Measurements from ENCODE around the gene PTPRF.
"Not testable (repeated sequence)": the region's sequence is repeated elsewhere in the genome, so short reads cannot be mapped to it uniquely, and the experiment has no call there.

DNA sequence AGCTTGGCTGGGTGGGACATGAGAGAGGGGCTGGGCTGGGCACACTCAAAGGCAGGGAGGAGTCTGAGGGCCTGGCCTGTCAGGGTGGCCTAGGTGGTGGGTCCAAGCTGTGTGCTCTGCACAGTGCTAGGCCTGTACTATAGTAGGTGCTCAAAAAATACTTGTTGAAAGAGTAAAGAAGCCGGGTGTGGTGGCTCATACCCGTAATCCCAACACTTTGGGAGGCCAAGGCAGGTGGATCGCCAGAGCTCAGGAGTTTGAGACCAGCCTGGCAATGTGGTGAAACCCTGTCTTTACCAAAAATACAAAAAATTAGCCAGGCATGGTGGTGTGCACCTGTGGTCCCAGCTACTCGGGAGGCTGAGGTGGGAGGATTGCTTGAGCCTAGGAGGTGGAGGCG is 18.7 kb downstream of the PTPRF start:
- not testable (repeated sequence) for TF ChIP-seq POLR2A (IDR thresholded peaks at IDR 0.05; ENCODE audit: low read length); GATA1 (IDR thresholded peaks at IDR 0.05; ENCODE audit: low read depth, low read length)
